Kasumi-1 (cell line): ENCODE results near the gene BTBD7.
"Not testable (repeated sequence)": the region's sequence is repeated elsewhere in the genome, so short reads cannot be mapped to it uniquely, and the experiment has no call there.

Source experiments
- DNase-seq, 2 experiments: peaks; one replicate each; lab custom pipeline; 2025; lab: John Stamatoyannopoulos, UW

BTBD7 gene

GRCh38 chr14:93332853-93333630 is at the start of gene BTBD7:
BTBD7 (minus strand) TSS chr14:93333036; CDS start chr14:93296051, 36,985 bp downstream.
- DNase-seq: peak; percentile 93 to 94

GRCh38 chr14:93381644-93382043 is 48.8 kb upstream of the BTBD7 start:
- DNase-seq: no peak

GRCh38 chr14:93379831-93380230 is 47.0 kb upstream of the BTBD7 start:
- DNase-seq: peak; percentile 3 to 4

- peak; percentile 31 to 48 for DNase-seq
Measured at GRCh38 chr14:93375673-93376156, 42.9 kb upstream of the BTBD7 start.

GRCh38 chr14:93369713-93370266 is 37.0 kb upstream of the BTBD7 start:
- peak; percentile 78 to 87 for DNase-seq

- peak in 1 of 2 experiments; percentile 11 for DNase-seq
Measured at GRCh38 chr14:93368996-93369712, 36.3 kb upstream of the BTBD7 start.

- DNase-seq: not testable (repeated sequence)
Measured at GRCh38 chr14:93354873-93355272, 22.0 kb upstream of the BTBD7 start.

GRCh38 chr14:93348292-93348691 is 15.5 kb upstream of the BTBD7 start:
- no peak for DNase-seq

GRCh38 chr14:93347850-93348249 is 15.0 kb upstream of the BTBD7 start:
- DNase-seq: peak; percentile 18 to 27

GRCh38 chr14:93346926-93347721 is 14.3 kb upstream of the BTBD7 start, which contains the start of gene COX8C:
COX8C (plus strand) TSS chr14:93347182; CDS start chr14:93347269, 87 bp downstream.
- DNase-seq: no peak

GRCh38 chr14:93343797-93344196 is 11.0 kb upstream of the BTBD7 start:
- DNase-seq: no peak

GRCh38 chr14:93343266-93343665 is 10.4 kb upstream of the BTBD7 start:
- peak; percentile 27 to 28 for DNase-seq

GRCh38 chr14:93337884-93338283 is 5.0 kb upstream of the BTBD7 start:
- DNase-seq: no peak

GRCh38 chr14:93337143-93337753 is 4.4 kb upstream of the BTBD7 start:
- no peak for DNase-seq

- peak in 1 of 2 experiments; percentile 43 for DNase-seq
Measured at GRCh38 chr14:93333631-93334103, 831 bp upstream of the BTBD7 start.

GRCh38 chr14:93332397-93332852 is 411 bp downstream of the BTBD7 start:
- DNase-seq: peak in 1 of 2 experiments; percentile 41

GRCh38 chr14:93331728-93332396 is 974 bp downstream of the BTBD7 start:
- DNase-seq: peak in 1 of 2 experiments; percentile 43

GRCh38 chr14:93331002-93331727 is 1.7 kb downstream of the BTBD7 start:
- DNase-seq: no peak

GRCh38 chr14:93330609-93331000 is 2.2 kb downstream of the BTBD7 start:
- no peak for DNase-seq
